Measurements from ENCODE around the gene LHX6.
A peak's percentile ranks its signal among the peaks of the same experiment; 100 is the strongest.

Gene LHX6

DNA sequence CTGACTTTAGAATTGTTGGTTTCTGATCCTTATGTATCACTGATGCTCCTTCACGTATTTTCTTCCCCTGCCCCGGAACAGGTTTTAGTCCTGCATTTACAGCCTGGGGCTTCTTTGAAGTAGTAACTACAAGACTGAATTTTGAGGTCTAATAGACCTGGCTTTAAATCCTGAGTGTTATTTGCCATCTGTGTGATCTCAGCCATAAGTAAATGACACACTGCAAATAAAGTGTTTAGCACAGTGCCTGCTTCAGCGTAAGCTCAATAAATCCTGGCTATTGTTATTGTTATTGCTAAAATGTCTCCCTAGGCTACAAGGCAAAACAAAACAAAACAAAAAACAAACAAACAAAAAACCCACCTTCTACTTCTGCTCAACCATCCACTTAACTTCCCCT, 15.6 kb upstream of the LHX6 start:
- H3K27ac ChIP-seq = no peak overlapping the region

DNA sequence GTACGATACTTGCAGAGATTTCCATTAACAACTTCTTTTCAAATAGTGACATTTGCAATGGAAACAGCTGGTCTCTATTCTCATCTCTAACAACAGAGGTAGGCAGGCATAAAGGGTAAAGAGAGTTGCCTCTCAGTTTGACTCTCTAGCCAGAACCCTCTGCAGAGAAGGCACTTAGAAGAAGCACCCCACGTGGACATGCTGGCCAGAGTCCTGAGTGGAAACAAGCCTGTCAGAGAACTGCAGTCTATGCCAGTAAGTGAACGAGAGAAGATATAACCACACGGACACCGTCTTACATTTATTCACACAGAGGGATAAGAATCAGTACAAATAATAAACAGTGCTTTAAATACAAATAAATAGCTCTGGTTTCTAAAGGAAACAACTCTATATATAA, 11.0 kb upstream of the LHX6 start:
- H3K4me3 ChIP-seq = no peak overlapping the region
- no peak overlapping the region for H3K27ac ChIP-seq

More for the DNA sequence above, 15.6 kb upstream of the LHX6 start:
- H3K4me3 ChIP-seq = no peak overlapping the region

DNA sequence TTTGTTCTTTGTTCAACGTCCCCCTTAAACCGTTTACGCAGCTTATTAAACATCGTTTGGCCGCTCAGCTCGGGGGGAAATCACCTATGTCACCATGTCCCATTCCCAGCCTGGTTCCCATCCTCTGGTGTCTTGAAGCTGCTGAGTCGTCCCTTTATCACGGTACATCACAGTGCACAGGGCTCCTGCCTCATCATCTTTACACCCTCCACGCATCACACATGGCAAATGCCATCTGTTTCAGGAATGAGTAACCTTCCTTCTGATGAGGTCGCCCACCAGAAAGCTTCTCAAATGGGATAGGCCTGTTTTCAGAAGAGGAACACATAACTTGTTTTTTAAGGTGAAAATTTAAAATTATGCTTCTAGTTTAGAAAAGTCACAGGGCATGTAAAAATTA, 7.9 kb upstream of the LHX6 start:
- Histone ChIP-seq H3K27ac (no peak overlapping the region), H3K4me3 (no peak overlapping the region)

DNA sequence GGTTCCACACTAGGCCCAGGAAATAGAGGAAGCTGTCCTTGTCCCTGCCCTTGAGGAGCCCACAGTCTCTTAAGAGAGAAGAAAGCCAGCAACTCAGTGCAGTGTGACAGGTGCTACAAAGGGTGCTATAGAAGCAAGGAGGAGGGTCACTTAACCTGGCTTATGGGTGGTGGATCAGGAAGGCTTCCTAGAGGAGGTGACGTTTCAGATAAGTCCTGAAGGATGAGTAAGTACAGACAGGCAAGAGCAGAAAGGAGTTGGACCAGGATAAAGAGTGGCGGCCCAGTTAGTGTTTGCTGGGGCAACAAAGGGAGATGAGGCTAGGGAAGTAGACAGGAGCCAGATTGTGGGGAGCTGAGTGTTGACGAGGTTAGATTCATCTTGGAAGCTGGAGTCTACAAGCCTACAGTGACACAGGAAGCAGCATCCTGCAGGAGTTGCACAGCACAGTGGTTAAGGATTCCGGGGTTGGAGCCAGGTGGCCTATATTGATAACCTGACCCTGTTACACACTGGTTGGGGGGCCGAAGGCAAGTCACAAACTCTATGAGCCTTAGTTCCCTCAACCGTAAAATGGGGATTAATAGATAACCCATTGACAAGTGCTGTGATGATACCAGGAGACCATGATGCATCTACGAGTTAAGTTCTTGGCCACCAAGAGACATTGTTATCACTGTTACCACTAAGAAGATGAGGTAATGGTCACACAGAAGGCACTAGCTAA, 5.4 kb upstream of the LHX6 start:
- H3K27ac ChIP-seq = no peak overlapping the region
- H3K4me3 ChIP-seq = no peak overlapping the region

DNA sequence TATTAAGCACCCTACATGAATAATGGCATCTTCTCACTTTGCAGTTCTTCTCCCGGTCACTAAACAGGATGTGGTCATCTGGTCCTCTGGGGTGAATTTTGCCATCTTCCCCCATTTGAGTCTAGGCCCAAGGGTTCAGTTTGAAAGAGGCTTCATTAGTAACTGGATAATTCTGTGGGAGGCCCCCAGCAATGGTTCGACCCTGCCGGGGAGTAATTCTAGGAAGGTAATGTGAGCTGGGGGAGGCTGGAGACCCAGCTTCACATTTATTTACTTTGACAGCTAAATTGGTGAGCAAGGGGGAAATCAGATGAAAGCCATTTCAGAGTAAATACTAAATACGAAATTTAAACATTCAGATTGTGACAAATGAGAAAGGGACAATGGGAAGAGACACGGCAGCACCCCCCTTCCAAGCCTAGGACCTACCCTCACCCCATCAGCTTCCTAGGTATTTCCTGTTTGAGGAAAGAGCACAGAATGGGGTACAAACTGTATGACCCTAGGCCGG, 4.1 kb upstream of the LHX6 start:
- Histone ChIP-seq H3K27ac (no peak overlapping the region), H3K4me3 (no peak overlapping the region)

DNA sequence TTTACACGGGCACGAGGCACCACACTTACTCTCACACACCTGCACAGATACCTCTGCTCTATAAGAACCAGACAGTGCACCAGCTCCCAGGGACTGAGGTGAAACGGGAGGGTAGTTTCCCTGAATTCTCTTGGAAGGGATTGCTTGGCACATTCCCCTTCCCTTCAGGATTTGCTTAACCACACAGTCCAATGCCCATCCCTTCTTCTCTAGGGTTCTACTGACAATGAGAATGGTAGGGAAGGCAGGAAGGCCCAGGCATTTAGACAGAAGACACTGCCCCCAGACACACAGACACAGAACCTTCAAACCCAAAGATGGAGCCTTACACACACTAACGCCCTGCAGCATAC, 704 bp upstream of the LHX6 start:
- H3K27ac ChIP-seq = no peak overlapping the region
- no peak overlapping the region for H3K4me3 ChIP-seq

DNA sequence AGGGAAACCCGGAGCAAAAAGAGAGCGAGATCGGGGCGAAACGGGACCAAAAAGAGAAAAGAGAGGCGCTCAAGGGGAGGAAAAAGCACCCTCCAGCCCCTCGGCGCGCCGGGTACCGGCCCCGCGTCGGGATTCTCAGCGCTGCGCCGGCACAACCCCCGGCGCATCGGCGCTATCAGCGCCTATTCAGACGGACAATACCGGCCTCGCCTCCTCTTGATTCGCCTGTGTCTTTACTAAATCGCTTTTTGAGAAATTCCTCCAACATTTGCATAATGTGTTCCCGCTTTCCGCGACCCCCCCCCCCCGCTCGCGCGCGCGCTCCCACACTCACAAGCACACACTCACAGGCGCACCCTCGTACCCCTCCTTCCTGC, 578 bp downstream of the LHX6 start:
- Histone ChIP-seq H3K4me3 (peak overlapping the region; percentile 23 to 40 (median 31)), H3K27ac (peak overlapping the region in 2 of 21 experiments; percentile 19 to 50)

DNA sequence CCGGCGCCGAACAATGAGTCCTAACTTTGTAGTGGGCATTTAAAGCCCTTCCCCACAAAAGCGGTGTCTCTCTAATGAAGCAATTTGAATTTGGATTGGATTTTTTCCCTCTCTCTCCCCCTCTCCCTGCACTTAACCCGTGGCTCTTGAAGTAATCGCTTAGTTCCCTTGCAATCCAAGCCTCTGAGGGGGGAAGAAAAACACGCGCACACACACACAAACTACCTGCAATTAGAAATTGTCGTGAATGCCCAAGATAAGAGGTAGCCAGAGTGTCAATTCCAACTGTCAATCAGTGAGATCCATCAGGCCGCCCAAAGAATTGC, 1.2 kb downstream of the LHX6 start:
- Histone ChIP-seq H3K27ac (peak overlapping the region in 1 of 21 experiments; percentile 50), H3K4me3 (peak overlapping the region in 4 of 7 experiments; percentile 30 to 40 (median 34))

DNA sequence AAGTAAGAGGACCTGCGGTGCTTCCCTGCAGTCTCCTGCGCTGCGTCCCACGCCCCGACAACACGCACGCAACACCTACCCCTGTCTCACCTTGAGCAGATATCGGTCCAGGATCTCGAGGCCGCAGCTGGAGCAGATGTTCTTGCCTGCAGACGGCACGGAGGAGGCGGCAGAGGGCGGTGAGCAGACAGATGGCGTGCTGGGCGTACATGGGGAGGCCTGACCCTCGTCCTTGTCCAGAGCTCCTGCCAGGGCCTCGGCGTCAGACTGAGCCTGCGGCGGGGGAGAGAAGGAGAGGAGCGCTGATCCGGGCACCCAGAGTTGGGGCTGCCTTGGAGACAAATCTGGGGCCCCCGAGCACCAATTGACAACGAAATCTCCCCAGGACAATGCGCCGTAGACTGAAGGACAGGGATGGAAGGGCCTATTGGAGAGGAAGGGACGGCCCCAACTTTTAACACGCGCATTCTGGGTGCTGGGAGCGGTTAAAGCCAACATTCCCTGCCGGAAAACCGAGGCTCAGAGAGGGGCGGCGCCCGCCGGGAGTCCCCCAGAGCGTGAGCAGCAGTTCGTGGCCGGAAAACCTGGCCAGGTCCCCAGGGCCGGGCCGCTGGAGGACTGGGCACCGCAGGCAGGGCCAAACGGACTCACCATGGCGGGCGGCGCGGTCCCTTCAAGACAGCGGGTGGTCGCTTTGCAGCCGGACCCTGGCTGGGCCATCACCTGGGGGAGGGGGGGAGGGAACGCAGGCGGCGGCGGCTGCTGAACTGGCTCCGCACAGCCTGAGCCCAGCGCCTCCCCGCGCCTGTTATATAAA, 1.8 kb downstream of the LHX6 start:
- Histone ChIP-seq H3K4me3 (peak overlapping the region in 3 of 7 experiments; percentile 30 to 40 (median 33)), H3K27ac (no peak overlapping the region)

DNA sequence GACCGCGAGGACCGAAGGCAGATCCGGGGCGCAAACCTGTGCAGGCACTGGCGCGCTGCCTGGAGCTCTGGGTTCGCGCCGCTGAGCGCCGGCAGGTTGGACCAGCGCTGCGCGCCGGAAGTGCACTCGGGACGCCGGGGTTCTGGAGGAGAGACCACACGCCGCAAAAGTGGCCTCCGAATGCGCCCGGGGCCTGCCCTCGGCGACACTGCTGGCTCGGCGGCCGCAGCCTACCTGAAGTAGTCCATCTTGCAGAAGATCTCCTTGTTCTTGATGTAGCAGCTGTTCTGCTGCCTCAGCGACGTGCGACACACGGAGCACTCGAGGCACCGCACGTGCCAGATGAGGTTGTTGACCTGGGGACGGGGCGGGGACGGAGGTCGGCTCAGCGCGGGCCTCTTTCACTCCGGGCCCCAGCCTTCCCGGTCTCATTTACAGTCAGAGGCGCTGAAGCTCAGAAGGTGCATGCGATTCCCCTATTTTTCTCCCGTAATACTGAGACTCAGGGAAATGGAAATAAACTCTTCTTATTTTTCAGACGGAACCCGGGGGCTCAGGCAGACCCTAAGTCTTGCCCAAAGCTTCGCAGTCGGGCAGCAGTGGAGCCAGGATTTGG, 2.5 kb downstream of the LHX6 start:
- no peak overlapping the region for H3K27ac ChIP-seq
- peak overlapping the region in 1 of 7 experiments; percentile 12 for H3K4me3 ChIP-seq

DNA sequence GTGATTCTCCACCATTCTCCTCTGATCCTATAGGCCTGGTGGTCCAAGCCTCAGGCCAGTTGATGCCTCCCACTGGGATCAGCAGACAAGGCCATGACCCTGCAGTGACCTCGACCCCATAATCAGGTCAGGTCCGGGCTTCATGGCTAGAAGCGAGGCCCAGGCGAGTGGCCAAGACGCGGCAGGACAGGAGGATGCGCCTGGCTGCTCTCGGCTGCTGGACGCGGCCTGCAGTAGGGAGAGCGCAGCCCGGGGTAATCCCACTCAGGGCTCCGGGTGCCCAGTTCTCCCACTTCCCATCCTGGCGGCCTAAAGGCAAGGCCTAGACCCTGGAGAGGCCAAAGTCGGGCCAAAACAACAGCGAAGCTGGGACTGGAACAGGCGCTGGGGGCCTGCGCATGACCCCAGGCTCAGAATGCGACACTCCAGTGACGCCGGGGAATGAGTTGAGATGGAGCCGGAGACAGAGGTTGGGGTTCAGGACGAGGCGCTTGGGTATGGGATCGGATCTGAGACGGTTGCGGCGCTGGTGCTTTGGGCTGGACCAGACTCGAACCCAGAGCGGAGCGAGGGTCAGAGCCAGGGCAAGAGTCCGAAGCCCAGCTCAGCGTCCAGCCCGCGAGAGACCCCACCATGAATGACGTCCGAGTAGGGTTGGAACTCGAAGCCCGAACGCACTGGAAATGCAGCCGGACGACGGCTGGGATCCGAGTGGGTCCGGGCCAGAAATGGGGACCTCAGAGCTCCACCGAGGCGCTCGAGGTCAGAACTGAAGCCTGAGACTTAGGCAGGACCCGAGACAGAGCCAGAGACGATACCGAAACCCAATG, 3.2 kb downstream of the LHX6 start:
- Histone ChIP-seq H3K27ac (no peak overlapping the region), H3K4me3 (peak overlapping the region in 1 of 7 experiments; percentile 12)

DNA sequence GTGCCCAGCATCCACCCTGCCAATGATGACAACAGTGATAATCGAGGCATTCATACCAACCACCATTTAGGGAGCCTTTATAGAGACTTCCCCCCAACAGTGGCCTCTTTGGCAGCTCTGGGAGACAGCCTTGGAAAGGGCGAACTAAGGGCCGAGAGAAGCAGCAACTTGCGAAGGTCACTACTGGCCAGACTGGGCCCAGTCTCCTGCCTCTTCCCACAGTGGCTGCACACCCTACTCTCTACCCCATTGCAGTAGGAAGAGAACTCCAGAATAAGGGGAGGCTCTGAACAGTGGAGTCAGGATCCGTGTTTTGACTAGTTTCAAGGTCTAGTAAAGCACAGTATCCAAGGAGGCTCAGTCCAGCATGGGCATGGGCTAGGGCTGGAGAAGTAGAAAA, 5.3 kb downstream of the LHX6 start:
- Histone ChIP-seq H3K4me3 (no peak overlapping the region), H3K27ac (no peak overlapping the region)

DNA sequence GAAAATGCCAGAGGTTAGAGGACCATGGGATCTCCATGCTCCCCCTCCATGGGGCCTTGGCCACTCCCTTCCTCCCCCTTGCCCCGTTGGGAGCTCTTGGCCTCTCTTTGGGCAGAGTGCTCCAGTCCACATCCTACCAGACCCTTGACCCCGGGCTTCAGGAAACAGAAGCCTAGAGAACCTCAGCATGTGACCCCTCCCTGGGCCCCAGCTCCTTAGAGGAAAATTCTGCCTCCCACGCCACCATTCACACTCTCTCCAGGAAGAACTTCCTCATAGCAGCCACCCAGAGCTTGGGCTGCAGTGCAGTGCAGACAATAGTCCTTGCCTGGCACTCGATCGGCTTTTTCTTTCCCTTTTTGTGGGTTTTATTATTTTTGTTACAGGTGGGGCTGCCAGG, 6.0 kb downstream of the LHX6 start:
- Histone ChIP-seq H3K27ac (no peak overlapping the region), H3K4me3 (no peak overlapping the region)

DNA sequence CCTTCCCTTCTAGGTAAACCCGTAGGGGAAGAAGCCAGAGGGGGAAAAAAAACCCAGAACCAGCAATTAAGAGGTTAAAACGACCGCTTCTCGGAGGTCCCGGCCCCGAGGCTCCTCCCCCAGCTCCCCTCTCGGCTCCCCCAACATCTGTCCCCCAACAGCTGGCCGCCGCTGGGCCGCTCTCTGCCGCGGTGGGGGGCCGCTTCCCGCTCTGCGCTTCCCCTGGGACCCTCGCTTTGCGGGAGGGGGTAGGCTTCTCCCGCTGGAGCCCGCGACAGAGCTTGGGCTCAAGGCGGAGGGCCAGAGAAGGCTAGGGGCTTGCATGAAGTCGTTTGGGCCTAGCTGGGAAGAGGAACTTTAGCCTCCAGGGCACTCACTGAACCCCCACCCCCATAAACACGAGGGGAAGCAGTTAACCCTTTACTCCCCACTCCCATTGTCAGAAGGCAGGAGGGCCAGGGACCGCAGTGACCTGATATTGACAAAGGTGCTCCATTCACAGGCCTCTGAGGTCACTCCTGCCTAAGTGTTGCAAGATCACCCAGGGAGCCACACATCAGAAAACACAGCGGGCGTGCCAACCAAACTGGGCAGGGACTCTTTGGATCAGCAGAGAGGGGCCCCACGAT, 7.5 kb downstream of the LHX6 start:
- Histone ChIP-seq H3K27ac (no peak overlapping the region), H3K4me3 (no peak overlapping the region)

DNA sequence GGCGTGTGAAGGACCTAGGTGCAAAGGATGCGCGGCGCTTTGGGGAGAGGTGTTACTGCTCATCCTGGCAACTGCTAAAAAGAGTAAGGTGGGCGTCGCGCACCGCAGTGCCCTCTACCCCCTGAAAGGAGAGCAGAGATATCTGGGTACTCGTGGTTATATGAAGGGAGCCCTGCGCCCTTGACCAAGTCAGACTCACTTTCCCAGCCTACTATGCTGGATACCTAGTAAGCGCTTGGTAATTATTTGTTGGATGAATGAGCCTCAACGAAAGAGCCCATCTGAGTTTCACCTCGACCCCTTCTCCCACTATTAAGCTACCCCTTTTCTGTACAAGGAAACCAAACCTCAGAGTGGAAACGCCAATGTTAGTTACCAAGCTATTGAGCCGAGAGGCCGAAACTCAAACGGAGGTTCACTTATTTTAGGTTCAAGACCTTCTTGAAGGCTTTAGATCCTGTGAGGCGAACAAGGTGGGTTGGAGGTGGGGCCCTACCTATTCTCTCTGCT, 8.0 kb downstream of the LHX6 start:
- Histone ChIP-seq H3K4me3 (no peak overlapping the region), H3K27ac (no peak overlapping the region)

DNA sequence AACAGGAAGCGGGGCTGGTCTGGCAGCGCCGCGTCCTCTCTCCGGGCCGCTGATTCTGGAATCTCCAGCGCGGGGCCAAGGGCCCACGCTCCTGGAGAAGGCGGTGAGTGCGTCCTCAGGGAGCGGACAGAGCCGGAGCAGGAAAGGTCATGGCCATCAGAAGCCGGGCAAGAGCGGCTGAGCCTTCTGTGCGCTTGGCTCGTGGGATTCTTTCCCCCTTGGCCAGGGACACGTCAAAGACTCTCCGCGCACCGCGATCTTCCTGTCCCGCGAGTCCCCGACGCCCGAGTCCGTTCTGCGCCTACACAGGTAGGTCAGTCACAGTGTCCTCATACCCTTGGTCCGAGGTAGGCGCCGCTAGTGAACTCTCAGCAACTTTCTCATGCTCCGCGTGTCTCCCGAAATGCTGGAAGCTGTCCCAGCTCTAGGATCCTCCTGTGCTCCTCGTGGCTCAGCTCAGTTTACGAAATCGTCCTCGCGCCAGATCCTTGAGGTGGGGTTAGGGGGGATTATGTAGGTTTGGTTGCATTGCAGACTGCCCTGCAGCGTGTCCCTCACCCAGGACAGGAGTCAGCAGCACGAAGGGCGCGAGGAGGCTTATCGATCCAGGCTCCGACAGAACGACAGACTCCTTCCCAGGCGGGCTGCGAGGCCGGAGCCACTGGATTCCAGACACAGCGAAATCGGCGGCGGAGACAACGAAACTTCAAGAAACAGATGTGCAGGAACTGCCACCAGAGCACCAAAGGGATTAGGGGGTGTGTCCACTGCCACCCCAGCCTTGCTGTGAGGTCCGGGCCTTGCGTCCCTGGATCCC, 8.7 kb downstream of the LHX6 start:
- Histone ChIP-seq H3K4me3 (peak overlapping the region in 1 of 7 experiments; percentile 10), H3K27ac (no peak overlapping the region)

DNA sequence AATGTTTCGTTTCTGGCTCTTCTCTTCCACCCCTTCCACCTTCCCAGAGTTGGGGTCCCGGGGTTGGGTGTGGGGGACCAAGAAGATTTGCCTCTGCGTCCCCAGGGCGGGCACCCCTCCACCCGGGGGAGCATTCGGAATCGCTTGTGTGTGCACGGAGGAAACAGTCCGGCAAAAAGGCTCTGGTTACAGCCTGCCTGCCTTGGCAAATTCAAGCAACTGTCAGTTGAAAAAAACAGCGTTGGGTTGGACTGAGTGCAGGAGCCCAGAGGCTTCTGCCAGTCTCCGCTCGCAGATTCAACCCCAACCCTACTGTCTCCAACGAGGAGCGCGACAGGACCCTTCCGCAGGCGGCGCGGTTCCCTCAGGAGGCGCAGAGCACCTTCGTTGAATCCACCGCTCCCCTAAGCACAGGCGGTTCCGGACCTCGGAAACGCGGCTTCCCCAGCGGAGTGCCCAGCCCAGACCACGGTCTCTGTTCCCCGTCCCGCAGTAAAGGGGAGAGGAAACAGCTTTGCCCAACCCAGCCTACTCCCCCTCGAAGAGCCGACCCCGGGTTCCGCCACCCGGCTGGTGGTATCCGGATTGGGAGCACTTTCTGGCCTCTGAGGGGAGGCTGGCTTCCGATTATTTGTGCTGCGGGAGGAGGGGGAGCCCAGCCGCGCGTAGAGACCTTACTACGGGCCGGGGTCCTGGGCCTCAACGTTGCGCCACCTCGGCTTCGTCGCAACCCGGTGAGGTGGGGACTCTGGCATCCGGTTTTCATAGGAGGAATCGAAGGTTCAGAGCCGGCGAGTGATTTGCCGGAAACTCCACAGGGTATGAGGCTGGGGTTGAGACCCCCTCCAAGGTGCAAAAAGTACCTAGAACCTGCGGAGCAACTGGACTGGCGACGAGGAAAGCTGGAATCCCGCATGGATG, 9.6 kb downstream of the LHX6 start:
- no peak overlapping the region for H3K27ac ChIP-seq
- peak overlapping the region in 2 of 7 experiments; percentile 10 for H3K4me3 ChIP-seq

Data from skin epidermis (tissue), 12 donors.